SH-SY5Y (cell line): Measurements from ENCODE around the gene KCNJ16.

Experiments used
- GATA2 ChIP-seq: IDR thresholded peaks from 2 replicates; pipeline ENCODE4 v1.6.1; 2011; ENCODE audit warnings: mild to moderate bottlenecking, low read depth, low read length
- GATA3 ChIP-seq: IDR thresholded peaks from 2 replicates; pipeline ENCODE4 v1.6.1; 2011; ENCODE audit warnings: low read depth, mild to moderate bottlenecking, low read length, moderate library complexity

DNA sequence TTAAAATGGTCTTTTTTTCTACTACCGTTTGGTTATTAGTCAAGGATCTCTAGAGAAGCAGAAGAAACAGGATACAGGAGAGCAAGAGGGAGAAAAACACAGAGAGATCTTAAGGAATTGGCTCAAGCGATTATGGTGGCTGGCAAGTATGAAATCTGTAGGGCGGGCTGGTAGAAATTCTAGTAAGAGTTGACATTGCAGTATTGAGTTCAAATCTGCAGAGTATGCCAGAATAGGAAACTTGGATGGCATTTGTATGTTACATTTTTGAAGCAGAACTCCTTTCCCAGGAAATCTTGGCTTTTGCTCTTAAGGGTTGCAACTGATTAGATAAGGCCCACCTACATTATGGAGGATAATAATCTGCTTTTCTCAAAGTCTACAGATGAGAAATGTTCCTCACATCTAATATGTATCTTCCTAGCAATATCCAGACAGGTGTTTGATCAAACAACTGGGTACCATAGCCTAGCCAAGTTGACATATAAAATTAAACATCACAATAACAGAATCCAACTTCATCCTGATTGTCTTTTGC is 4.0 kb downstream of the KCNJ16 start:
- TF ChIP-seq GATA2 (no peak), GATA3 (no peak)
